ENCODE results near the gene FBXO7.

FBXO7 gene

GRCh38 chr22:32509045-32509444 lies 34.4 kb downstream of the FBXO7 start:
- Histone ChIP-seq H3K27me3 (ENCODE audit: insufficient read depth, poor library complexity, severe bottlenecking) (no peaks in the 10 kb centered on the region), H3K9me3 (ENCODE audit: severe bottlenecking) (no peaks in the 10 kb centered on the region), H3K27ac (ENCODE audit: poor library complexity, severe bottlenecking) (no peak overlapping the region), H3K4me3 (ENCODE audit: severe bottlenecking) (no peak overlapping the region), H3K36me3 (ENCODE audit: low read depth) (no peaks in the 10 kb centered on the region), H3K4me1 (ENCODE audit: insufficient read depth, poor library complexity, severe bottlenecking) (no peaks in the 10 kb centered on the region)
- DNase-seq (ENCODE audit: low spot score) (no peak), ATAC-seq (ENCODE audit: low read depth) (no peak)
- TF ChIP-seq, protein P1, sequence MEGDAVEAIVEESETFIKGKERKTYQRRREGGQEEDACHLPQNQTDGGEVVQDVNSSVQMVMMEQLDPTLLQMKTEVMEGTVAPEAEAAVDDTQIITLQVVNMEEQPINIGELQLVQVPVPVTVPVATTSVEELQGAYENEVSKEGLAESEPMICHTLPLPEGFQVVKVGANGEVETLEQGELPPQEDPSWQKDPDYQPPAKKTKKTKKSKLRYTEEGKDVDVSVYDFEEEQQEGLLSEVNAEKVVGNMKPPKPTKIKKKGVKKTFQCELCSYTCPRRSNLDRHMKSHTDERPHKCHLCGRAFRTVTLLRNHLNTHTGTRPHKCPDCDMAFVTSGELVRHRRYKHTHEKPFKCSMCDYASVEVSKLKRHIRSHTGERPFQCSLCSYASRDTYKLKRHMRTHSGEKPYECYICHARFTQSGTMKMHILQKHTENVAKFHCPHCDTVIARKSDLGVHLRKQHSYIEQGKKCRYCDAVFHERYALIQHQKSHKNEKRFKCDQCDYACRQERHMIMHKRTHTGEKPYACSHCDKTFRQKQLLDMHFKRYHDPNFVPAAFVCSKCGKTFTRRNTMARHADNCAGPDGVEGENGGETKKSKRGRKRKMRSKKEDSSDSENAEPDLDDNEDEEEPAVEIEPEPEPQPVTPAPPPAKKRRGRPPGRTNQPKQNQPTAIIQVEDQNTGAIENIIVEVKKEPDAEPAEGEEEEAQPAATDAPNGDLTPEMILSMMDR (IDR thresholded peaks at IDR 0.05; ENCODE audit: poor library complexity, severe bottlenecking), result no peak

DNA sequence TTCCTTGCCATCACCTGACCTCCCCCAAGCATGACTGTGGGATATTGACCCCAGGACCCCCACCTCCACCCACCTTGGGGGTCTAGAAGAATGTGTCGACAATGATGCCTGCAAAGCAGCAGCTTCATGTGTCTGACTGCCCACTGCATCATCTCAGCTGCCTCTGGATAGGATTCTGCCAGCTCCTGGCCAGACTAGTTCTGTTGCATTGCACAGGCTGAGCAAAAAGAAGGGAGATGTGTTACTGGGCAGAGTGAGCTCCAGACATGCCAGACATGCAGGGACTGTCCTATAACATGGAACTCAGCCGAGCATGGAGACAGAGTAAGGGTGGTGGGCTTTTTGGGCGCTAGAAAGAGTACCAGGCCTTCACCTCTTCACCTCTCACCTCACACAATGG lies 36.7 kb downstream of the FBXO7 start:
- Histone ChIP-seq H3K27me3 (ENCODE audit: insufficient read depth, poor library complexity, severe bottlenecking) (no peaks in the 10 kb centered on the region), H3K4me3 (ENCODE audit: severe bottlenecking) (no peak overlapping the region), H3K9me3 (ENCODE audit: severe bottlenecking) (no peaks in the 10 kb centered on the region), H3K36me3 (ENCODE audit: low read depth) (no peaks in the 10 kb centered on the region), H3K27ac (ENCODE audit: poor library complexity, severe bottlenecking) (no peak overlapping the region), H3K4me1 (ENCODE audit: insufficient read depth, poor library complexity, severe bottlenecking) (no peaks in the 10 kb centered on the region)
- TF ChIP-seq, protein P1 (IDR thresholded peaks at IDR 0.05; ENCODE audit: poor library complexity, severe bottlenecking), result no peak
- ATAC-seq (ENCODE audit: low read depth) (no peak), DNase-seq (ENCODE audit: low spot score) (no peak)

DNA sequence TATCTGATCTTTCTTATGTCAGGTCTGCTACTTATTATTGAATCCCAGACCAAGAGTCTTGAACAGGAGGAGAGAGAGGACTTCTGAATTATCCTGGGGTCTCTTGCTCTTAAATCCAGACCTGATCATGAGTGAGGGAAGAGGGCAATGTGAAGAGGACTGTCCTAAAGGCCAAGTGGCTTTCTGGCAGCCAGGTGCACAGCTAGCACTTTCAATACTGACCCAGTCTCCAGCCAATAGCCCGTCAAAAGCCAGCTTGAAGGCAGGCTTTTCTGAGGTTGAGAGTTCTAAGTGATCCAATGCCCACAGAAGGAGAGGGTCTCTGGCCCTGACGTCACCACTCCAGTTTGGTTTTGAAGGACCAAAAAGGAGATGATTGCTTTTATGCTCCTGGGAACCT lies 37.2 kb downstream of the FBXO7 start:
- Histone ChIP-seq H3K36me3 (ENCODE audit: low read depth) (no peaks in the 10 kb centered on the region), H3K4me1 (ENCODE audit: insufficient read depth, poor library complexity, severe bottlenecking) (no peaks in the 10 kb centered on the region), H3K4me3 (ENCODE audit: severe bottlenecking) (no peak overlapping the region), H3K27me3 (ENCODE audit: insufficient read depth, poor library complexity, severe bottlenecking) (no peaks in the 10 kb centered on the region), H3K27ac (ENCODE audit: poor library complexity, severe bottlenecking) (no peak overlapping the region), H3K9me3 (ENCODE audit: severe bottlenecking) (no peaks in the 10 kb centered on the region)
- ATAC-seq (ENCODE audit: low read depth) (no peak), DNase-seq (ENCODE audit: low spot score) (no peak)
- TF ChIP-seq, protein P1 (IDR thresholded peaks at IDR 0.05; ENCODE audit: poor library complexity, severe bottlenecking), result no peak

DNA sequence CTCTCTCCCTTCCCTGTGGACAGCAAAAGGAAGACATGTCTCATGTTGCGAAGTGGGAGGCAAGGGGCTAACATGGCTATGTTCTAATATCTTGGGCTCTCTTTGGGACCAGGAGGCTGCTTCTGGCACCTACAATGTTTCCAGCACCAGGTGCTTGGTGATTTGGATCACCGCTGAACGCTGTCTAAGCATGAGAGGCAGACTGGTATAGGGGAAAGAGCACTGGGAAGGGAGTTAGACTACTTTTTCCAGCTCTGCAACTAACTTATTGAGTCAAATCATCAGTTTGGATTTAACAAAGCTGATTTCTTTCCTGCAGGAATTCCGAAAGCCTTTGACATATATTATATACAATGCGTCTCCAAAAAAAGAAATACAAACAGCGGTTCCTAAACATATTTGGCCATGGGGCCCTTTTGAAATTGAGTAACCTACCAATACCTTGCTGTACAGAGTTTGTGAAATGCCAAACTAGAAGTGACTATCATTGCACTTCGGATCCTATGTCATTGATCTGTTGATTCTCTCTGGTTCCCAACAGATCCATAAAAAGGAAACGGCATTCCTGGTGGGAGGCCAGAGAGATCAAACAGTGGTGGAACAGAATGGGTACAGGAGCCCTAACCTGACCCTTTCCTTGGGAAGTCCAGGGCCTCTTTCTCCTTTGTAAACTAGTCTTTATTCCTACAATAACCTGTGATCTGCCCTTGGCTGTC lies 37.8 kb downstream of the FBXO7 start:
- H3K4me3 ChIP-seq (ENCODE audit: severe bottlenecking), result no peak overlapping the region
- H3K36me3 ChIP-seq (ENCODE audit: low read depth), result no peaks in the 10 kb centered on the region
- H3K27ac ChIP-seq (ENCODE audit: poor library complexity, severe bottlenecking), result no peak overlapping the region
- DNase-seq (ENCODE audit: low spot score) (no peak), ATAC-seq (ENCODE audit: low read depth) (no peak)
- no peaks in the 10 kb centered on the region for H3K27me3 ChIP-seq (ENCODE audit: insufficient read depth, poor library complexity, severe bottlenecking)
- no peaks in the 10 kb centered on the region for H3K9me3 ChIP-seq (ENCODE audit: severe bottlenecking)
- TF ChIP-seq, protein P1 (IDR thresholded peaks at IDR 0.05; ENCODE audit: poor library complexity, severe bottlenecking), result no peak
- no peaks in the 10 kb centered on the region for H3K4me1 ChIP-seq (ENCODE audit: insufficient read depth, poor library complexity, severe bottlenecking)

DNA sequence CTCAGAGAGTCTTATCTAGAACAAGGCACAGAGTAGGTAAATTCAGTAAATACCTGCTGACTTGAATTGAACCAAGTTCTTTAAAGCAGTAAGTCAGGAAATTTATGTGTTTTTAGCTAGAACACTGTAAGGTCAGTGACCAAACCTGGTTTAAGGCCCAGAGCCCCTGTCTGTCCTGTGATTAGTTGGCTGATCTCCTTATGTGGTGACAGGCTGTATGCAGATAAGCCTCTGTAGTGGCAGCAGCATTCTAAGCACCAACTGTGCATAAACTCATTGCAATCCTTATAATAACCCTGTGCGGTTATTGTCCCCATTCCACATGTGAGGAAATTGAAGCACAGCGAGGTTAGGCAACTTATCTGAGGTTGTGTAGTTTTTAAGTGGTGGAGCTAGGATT lies 40.5 kb downstream of the FBXO7 start:
- ATAC-seq (ENCODE audit: low read depth) (no peak), DNase-seq (ENCODE audit: low spot score) (no peak)
- TF ChIP-seq, protein P1 (IDR thresholded peaks at IDR 0.05; ENCODE audit: poor library complexity, severe bottlenecking), result no peak
- H3K4me3 ChIP-seq (ENCODE audit: severe bottlenecking), result no peak overlapping the region
- no peaks in the 10 kb centered on the region for H3K27me3 ChIP-seq (ENCODE audit: insufficient read depth, poor library complexity, severe bottlenecking)
- no peaks in the 10 kb centered on the region for H3K36me3 ChIP-seq (ENCODE audit: low read depth)
- no peaks in the 10 kb centered on the region for H3K4me1 ChIP-seq (ENCODE audit: insufficient read depth, poor library complexity, severe bottlenecking)
- no peaks in the 10 kb centered on the region for H3K9me3 ChIP-seq (ENCODE audit: severe bottlenecking)
- no peak overlapping the region for H3K27ac ChIP-seq (ENCODE audit: poor library complexity, severe bottlenecking)
